Endometrial microvascular endothelial cells (primary cell): ENCODE data around the gene FAM83G. TPM values are rescaled to one million over a fixed set of nuclear protein-coding genes. Genes with fewer than 3 reads are reported as not detected.

Source experiments
- in situ Hi-C: cut with HindIII; loops from 2 replicates; pipeline ENCODE4 v1.10.0; 2017; ENCODE audit warnings: low sequenced_read_pairs, low pct_unique_long_range_greater_than_20kb; ENCODE audit errors: inconsistent ontology term
- total RNA-seq: library from RNA; depleted of rRNA; stranded (reverse); fragments of >200 nt; gene quantifications from one replicate; pipeline ENCODE4 v1.2.3, GENCODE V29; 2015; ENCODE audit errors: inconsistent ontology term

Gene FAM83G
- total RNA-seq, 1 donor from 2014 or later: 21.7 TPM

DNA sequence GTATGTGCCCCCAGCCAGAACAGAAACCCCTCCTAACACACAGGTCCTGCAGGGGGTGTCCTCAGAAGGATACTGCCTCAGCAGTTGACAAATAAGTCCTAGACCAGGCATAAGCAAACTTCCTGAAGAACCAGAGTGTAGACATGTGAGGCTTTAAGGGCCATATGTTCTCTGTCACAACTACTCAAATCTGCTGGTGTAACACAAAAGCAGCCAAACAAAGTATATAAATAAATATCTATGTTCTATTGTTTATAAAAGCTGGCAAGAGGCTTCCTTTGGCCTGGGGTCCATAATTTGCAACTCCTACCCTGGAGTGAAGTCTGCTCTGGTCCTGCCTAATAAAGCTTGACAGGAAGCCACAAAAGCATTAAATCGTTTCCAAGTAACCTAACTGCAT lies 9.9 kb downstream of the FAM83G start:
- in situ Hi-C loops: no loop called here

- in situ Hi-C loops: no loop called here
These were observed 10.5 kb downstream of the FAM83G start for GRCh38 chr17:18993905-18994526.

- in situ Hi-C loops: no loop called here
These were observed 12.0 kb downstream of the FAM83G start for GRCh38 chr17:18992454-18993130.

- in situ Hi-C loops: no loop called here
These were observed 12.8 kb downstream of the FAM83G start for GRCh38 chr17:18991531-18992315.

DNA sequence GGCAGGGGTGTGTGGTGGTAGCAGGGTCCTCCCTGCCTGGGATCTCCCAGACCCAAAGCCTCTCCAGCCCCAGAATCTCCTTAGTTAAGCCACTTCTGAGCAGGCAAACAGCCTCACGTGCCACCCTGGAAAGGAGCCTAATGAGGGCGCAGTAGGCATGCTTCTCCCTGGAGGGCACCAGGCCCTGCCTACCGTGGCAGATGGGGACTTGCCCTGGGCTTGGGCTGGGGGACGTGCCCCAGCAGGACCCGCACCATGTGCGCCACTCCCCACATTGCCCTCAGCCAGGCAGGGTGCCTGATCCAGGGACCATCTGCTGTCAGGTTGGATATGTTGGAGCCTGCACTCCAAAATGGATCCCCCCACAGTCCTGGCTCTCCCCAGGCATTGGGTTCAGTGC lies 14.2 kb downstream of the FAM83G start:
- in situ Hi-C loops: no loop called here

DNA sequence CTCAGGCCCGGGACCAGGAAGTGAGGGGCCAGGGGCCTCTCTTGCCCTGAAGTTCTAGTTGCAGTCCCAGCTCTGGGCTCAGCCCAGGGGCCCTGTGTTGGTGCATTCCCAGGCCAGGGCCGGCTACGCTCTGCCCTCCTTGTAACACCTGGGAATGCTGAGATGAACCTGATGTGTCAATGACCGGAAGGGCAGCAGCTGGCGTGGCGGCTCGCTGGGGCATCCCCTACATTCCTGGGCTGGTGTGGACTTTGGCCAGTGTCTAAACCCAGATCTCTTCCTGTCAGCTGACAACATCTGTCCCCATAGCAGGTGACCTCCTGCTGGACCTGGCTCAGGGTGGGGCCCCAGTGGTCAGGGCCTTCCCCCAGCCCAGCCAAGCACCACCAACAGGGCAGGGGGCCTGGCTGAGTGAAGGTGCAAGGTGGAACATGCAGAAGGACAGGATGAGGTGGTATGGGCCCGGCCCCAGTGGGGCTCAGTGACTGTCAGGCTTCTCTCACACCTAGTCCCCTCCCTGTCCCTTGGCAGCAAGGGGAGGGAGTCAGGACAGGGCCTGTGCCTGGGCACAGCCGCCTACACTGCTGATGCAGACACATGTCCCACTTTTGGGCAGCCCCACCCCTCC lies 15.9 kb downstream of the FAM83G start:
- in situ Hi-C loops: no loop called here

GRCh38 chr17:18987862-18988545 lies 16.6 kb downstream of the FAM83G start:
- in situ Hi-C loops: no loop called here

GRCh38 chr17:18987230-18987610 lies 17.3 kb downstream of the FAM83G start:
- in situ Hi-C loops: no loop called here

DNA sequence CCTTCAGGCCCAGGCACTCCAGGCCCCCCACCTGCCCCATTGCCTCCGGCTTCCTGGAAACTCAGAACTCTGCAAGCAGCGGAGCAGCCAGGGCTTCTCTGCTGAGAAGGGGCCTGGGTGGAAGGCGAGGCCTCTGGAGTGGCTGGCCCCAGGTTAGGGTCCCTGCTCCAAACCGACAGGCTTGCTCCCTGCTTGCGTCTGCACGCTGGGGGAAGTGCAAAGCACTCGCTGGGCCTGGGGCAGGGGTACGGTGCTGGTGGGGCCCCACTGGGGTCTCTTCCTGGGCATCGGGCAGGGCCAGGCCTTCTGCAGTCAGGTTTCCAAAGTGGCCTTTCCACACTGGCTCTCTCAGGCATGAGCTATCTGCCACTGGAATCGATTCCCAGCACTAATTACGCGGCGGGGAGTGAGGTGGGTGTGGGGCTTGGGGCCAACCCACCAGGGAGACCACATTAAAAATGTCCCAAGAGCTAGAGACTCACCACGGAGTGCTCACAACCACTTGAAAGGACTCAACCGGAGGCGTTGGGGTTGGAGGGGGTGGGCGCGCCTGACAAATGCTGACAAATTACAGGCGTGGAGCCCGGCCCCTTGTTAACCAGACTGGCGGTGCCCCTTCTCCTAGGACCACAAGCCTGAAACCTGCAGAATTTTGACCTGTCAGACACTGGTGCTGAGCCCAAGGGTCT lies 17.9 kb downstream of the FAM83G start:
- in situ Hi-C loops: no loop called here

- in situ Hi-C loops: no loop called here
These were observed 19.1 kb downstream of the FAM83G start for GRCh38 chr17:18985475-18985874.

- in situ Hi-C loops: no loop called here
These were observed 20.1 kb downstream of the FAM83G start for GRCh38 chr17:18984273-18985114.

- in situ Hi-C loops: no loop called here
These were observed 22.7 kb downstream of the FAM83G start for GRCh38 chr17:18981642-18982424.

- in situ Hi-C loops: no loop called here
These were observed 23.3 kb downstream of the FAM83G start for GRCh38 chr17:18981335-18981641.

DNA sequence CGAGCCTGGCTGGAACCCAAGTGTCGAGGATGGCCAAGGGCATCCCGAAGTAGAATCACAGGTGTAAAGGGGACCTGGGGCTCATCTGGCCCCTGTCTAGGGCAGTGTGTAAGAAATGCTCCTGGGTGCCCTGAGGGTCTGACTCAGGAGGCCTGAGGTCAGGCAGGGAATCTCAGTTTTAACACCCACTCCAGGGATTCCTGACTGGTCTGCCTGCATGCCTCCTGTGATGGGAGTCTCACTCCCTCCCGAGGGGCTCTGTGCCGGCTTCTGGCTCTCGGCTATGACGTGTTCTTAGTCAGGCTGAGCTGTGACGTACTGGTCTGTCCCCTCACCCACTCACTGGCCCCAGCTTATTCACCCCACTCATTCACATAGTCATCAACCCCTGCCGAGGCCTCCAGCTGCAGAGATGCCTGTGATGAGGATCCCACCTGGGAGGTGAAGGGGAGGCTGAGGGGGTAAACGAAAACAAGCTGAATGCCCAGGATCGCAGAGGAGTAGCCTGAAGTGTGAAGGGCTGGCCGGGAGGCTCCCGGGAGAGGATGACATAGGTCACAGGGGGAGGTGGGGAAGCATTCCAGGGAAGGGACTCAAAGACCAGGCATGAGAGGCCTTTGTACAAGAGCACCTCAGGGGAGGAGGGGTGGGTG lies 23.8 kb downstream of the FAM83G start:
- in situ Hi-C loops: no loop called here

DNA sequence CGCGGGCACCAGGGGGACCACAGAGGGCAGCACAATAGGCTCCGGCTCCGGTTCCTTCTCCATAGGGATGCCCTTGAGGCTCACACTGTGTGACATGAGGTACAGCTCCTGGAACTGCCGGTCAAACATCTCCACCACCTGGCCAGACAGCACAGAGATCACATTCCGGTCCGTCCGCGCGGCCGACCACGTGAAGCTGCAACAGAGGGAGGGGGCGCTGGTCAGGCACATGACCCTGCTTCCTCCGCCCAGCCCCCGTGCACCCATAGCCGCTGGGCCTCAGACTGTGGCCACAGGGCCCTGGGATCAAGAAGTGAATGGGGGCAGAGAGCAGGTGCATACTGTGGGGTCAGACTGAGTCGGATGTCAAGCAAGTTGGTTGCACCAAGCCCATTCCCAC lies 25.9 kb downstream of the FAM83G start:
- in situ Hi-C loops: no loop called here

DNA sequence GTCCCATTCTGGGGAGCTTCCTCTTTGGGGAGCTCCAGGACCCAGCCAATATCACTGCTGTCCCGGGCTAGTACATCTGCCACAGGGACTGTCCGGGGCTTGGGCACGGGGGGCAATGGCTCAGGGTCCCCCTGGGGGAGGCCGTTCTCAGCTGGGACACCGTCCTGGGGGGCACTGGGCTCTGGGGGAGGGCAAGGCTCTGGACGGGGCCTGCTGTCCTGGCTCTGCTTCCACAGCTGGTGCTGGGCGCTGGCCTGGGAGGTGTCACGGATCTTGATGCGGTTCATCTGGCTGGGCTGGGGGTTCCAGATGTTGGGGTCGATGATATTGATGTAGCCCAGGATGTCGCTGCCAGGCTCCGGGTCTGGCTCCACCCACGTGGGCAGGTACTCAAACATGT lies 26.5 kb downstream of the FAM83G start:
- in situ Hi-C loops: no loop called here

DNA sequence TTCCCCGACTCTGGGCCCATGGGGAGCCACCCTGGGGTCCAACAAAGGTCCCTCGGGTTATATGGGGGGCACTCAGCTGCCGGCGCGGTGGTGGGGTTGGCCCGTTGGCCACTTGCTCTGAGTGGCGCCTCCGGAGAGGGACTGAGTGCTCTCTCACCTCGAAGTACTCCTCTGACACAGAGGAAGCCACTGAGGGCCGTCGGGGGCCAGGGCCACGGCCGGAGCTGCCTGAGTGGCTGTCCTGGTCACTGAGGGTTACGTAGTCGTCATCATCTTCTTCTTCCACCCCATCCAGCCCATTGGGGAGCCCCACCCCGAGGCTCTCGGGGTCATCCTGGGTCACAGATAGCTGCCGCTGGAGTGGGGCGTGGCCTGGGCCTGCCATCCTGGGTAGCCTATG lies 26.9 kb downstream of the FAM83G start:
- in situ Hi-C loops: no loop called here
